Retinal pigment epithelial cell (primary cell): ENCODE results near the gene TGFB3.
"Not testable (repeated sequence)": the region's sequence is repeated elsewhere in the genome, so short reads cannot be mapped to it uniquely, and the experiment has no call there.

Experiments used
- DNase-seq: peaks from one replicate; pipeline ENCODE4 v3.0.0-alpha.2; 2010; ENCODE audit warnings: low read depth
- H3K4me3 ChIP-seq: 2 replicates; pipeline ENCODE4 v1.5.1; 2011; ENCODE audit warnings: mild to moderate bottlenecking, low read length, control low read depth, moderate library complexity
- CTCF ChIP-seq: conservative IDR thresholded peaks from 2 replicates; pipeline ENCODE4 v1.5.1; 2011; ENCODE audit warnings: low read depth, low read length, control low read depth, inconsistent platforms

Gene TGFB3

GRCh38 chr14:76012354-76012753 lies 30.6 kb upstream of the TGFB3 start:
- DNase-seq, result no peak
- no peak for TF ChIP-seq CTCF

GRCh38 chr14:76011930-76012329 lies 30.1 kb upstream of the TGFB3 start:
- no peak overlapping the region for H3K4me3 ChIP-seq
- TF ChIP-seq CTCF, result no peak
- DNase-seq, result no peak

More at GRCh38 chr14:76012354-76012753, 30.6 kb upstream of the TGFB3 start:
- no peak overlapping the region for H3K4me3 ChIP-seq

GRCh38 chr14:76009627-76010026 lies 27.8 kb upstream of the TGFB3 start:
- not testable (repeated sequence) for DNase-seq, H3K4me3 ChIP-seq

GRCh38 chr14:76007852-76008251 lies 26.1 kb upstream of the TGFB3 start:
- no peak for TF ChIP-seq CTCF
- DNase-seq, result no peak
- no peak overlapping the region for H3K4me3 ChIP-seq

- H3K4me3 ChIP-seq, result no peak overlapping the region
- DNase-seq, result no peak
- TF ChIP-seq CTCF, result no peak
Observed at GRCh38 chr14:76007379-76007778, 25.6 kb upstream of the TGFB3 start.

- H3K4me3 ChIP-seq, result no peak overlapping the region
- no peak for TF ChIP-seq CTCF
- DNase-seq, result no peak
Observed at GRCh38 chr14:76006253-76006652, 24.5 kb upstream of the TGFB3 start.

GRCh38 chr14:76002383-76002782 lies 20.6 kb upstream of the TGFB3 start:
- no peak for TF ChIP-seq CTCF
- H3K4me3 ChIP-seq, result no peak overlapping the region
- DNase-seq, result no peak

- H3K4me3 ChIP-seq, result no peak overlapping the region
- TF ChIP-seq CTCF, result no peak
Observed at GRCh38 chr14:75999511-76000190, 17.9 kb upstream of the TGFB3 start.

More at GRCh38 chr14:75999511-76000190, 17.9 kb upstream of the TGFB3 start:
- DNase-seq, result no peak
